AG04450 (cell line): Measurements from ENCODE around the gene ARMH1. TPM values are rescaled to one million over a fixed set of nuclear protein-coding genes. Genes with fewer than 3 reads are reported as not detected.

Experiments used
- CTCF ChIA-PET: fragments of 300-600, 350-600 bp; formaldehyde crosslinking; extraction: SDS; loops from one replicate; lab custom pipeline; 2022; ENCODE audit warnings: antibody characterized with exemption, inconsistent platforms; lab: Charles Lee
- POLR2A ChIA-PET: fragments of 350-600 bp; formaldehyde crosslinking; extraction: SDS; loops from one replicate; lab custom pipeline; 2021; ENCODE audit warnings: antibody characterized with exemption, inconsistent platforms; lab: Yijun Ruan, JAX
- DNase-seq: peaks from one replicate; pipeline ENCODE4 v3.0.0-alpha.2; 2011; ENCODE audit warnings: low read depth, low spot score
- H3K27ac ChIP-seq: one replicate; pipeline ENCODE4 v1.5.1; 2012; ENCODE audit warnings: low read depth, low read length, control low read depth
- H3K27me3 ChIP-seq: one replicate; pipeline ENCODE4 v1.6.0; 2012; ENCODE audit warnings: low read length; ENCODE audit not compliant: control insufficient read depth, insufficient read depth
- H3K4me3 ChIP-seq: 2 replicates; pipeline ENCODE4 v1.5.1; 2011; ENCODE audit warnings: mild to moderate bottlenecking, low read depth, low read length, control low read depth
- H3K9me3 ChIP-seq: 2 replicates; pipeline ENCODE4 v1.5.1; 2012; ENCODE audit warnings: low read length; ENCODE audit not compliant: control insufficient read depth, insufficient read depth
- polyA plus RNA-seq: library from polyadenylated mRNA; depleted of rRNA; stranded (reverse); fragments of >200 nt; gene quantifications from 2 replicates; pipeline ENCODE4 v1.2.3, GENCODE V29; 2011
- TF ChIP-seq, protein P1 (sequence below): IDR thresholded peaks from 2 replicates; pipeline ENCODE4 v1.5.1; 2011; ENCODE audit warnings: low read depth, low read length, control low read depth, inconsistent platforms

Gene ARMH1
- polyA plus RNA-seq, 1 experiment, result 2.7 TPM

DNA sequence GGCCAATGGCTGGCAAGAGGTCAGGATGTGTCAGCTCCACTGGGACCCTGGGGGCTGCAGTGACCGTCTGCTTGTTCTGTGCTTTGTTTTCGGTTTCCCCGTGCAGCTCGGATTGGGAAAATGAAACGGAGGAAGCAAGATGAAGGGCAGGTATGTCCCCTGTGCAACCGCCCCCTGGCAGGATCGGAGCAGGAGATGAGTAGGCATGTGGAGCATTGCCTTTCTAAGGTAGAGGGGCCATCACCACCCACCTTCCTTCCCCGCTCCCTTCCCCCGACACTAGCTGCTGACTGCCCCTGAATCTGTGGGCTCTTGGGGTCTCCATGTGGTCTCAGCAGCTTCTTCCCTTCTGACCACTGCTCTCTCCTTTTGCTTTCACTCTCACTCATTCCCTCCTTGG is 39.1 kb upstream of the ARMH1 start:
- H3K27me3 ChIP-seq, result no peaks in the 10 kb centered on the region
- no peak for DNase-seq
- no peak overlapping the region for H3K27ac ChIP-seq
- TF ChIP-seq, protein P1, sequence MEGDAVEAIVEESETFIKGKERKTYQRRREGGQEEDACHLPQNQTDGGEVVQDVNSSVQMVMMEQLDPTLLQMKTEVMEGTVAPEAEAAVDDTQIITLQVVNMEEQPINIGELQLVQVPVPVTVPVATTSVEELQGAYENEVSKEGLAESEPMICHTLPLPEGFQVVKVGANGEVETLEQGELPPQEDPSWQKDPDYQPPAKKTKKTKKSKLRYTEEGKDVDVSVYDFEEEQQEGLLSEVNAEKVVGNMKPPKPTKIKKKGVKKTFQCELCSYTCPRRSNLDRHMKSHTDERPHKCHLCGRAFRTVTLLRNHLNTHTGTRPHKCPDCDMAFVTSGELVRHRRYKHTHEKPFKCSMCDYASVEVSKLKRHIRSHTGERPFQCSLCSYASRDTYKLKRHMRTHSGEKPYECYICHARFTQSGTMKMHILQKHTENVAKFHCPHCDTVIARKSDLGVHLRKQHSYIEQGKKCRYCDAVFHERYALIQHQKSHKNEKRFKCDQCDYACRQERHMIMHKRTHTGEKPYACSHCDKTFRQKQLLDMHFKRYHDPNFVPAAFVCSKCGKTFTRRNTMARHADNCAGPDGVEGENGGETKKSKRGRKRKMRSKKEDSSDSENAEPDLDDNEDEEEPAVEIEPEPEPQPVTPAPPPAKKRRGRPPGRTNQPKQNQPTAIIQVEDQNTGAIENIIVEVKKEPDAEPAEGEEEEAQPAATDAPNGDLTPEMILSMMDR, result no peak
- ChIA-PET CTCF (interaction anchor here (0.6 to 5.3 kb wide), 2 partner anchors 17 to 322 kb away, joined by 4 to 43 read pairs; no protein-coding TSS in a partner anchor), POLR2A (no interaction called here)
- H3K9me3 ChIP-seq, result no peaks in the 10 kb centered on the region
- no peak overlapping the region for H3K4me3 ChIP-seq

- ChIA-PET POLR2A (no interaction called here), CTCF (interaction anchor here (0.9 kb wide), 1 partner anchor 26 kb away, joined by 3 read pairs; no protein-coding TSS in a partner anchor)
- TF ChIP-seq, protein P1, result no peak
- no peak overlapping the region for H3K4me3 ChIP-seq
- no peak for DNase-seq
- no peaks in the 10 kb centered on the region for H3K27me3 ChIP-seq
- no peak overlapping the region for H3K27ac ChIP-seq
- H3K9me3 ChIP-seq, result no peaks in the 10 kb centered on the region
Observed at GRCh38 chr1:44636083-44636687, 38.3 kb upstream of the ARMH1 start.

DNA sequence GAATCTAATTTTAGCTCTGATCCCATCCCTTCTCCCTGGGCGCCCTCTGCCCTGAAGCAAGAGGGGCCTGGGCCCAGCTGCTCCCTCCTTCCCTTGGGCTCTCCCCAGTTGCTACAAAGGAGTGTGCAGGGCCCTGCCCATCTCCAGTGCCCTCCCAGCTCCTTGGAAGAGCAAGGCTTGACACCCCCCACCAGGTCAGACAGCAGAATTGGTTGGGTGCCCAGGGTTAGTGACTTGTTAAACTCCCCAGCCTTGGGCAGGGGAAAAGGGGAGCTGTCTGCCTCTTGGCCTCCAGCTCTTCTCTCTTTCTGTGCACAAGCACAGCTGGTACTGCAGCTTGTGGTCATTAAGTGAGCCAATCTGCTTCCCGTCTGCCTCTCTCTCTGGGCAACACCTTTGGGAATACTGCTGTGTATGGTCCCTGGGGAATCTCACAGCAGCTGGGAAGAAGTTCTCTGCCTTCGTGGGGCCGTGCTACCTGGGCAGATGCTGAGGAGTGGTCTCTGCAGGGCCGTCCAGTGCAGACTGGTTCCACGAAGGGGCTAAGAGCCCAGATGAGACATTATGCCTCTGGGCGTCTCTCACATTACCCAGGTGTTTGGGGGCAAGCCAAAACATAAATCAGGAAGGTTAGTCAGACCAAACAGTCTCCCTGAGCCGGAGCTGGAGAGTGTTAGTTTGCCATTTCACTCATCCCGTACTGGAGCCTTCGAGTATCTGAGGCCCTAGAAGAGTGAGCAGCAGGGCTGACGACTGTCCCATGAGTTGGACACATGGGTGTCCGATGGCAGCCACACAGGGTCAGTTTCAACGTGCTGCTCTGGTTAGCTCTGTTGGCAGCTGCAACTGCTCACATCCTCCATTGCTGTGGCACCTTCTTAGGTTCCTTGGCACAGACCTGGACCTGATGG is 37.6 kb upstream of the ARMH1 start:
- no peak overlapping the region for H3K4me3 ChIP-seq
- DNase-seq, result no peak
- no peaks in the 10 kb centered on the region for H3K27me3 ChIP-seq
- CTCF ChIA-PET, result interaction anchor here (0.9 to 4.7 kb wide), 2 partner anchors 16 to 27 kb away, joined by 3 to 19 read pairs; no protein-coding TSS in a partner anchor
- TF ChIP-seq, protein P1, result no peak
- POLR2A ChIA-PET, result interaction anchor here (0.9 kb wide), 1 partner anchor 10 kb away, joined by 3 read pairs; no protein-coding TSS in a partner anchor
- no peak overlapping the region for H3K27ac ChIP-seq
- no peaks in the 10 kb centered on the region for H3K9me3 ChIP-seq

DNA sequence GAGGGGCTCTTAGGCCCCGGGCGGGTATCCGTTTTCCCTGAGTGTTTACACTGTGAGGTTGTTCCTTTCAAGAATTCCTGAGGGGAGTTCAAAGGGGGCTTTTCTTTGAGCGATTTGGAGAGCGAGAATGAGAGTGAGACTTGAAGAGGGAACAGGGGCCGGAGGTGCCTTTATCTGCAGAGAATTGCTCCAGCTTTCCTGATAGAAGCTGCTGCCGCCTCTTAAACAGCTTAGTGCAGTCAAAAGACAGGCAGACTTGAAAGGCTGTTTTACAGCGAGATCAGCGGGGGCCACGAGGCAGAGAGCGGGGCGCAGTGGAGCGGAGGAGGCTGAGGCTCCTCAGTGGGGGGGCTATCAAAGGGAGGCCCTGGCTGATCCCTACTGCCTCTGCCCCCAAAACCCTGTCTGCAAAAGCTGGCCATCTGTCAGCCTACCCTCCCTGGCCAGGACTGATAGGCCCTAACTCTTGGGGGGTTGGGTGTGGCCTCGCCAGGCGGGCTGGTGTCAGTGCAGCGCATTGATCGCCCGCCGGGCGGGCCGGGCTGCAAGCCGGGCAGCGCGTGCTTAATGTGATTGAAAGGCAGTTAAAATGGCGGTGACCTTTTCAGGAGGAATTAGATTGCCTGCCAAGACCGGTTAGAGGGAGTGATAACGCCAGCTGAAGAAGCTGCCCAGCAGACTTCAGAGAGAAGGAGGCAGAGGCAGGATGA is 36.7 kb upstream of the ARMH1 start:
- ChIA-PET CTCF (interaction anchor here (4.7 kb wide), 1 partner anchor 15 kb away, joined by 19 read pairs; no protein-coding TSS in a partner anchor), POLR2A (interaction anchor here (0.9 kb wide), 1 partner anchor 9 kb away, joined by 3 read pairs; no protein-coding TSS in a partner anchor)
- TF ChIP-seq, protein P1, result no peak
- Histone ChIP-seq H3K27me3 (no peaks in the 10 kb centered on the region), H3K4me3 (no peak overlapping the region), H3K9me3 (no peaks in the 10 kb centered on the region), H3K27ac (no peak overlapping the region)
- no peak for DNase-seq
